Caco-2 (cell line): Measurements from ENCODE around the gene CPO. TPM values are rescaled to one million over a fixed set of nuclear protein-coding genes. Genes with fewer than 3 reads are reported as not detected.

ENCODE experiments used
- BruUV-seq: library from RNA; stranded (reverse); fragments of 400-500 nt; replicated peaks from 2 replicates; lab custom pipeline; 2021; lab: Mats Ljungman, UMichigan
- CTCF ChIA-PET: fragments of 300-600 bp; sonication (Branson Sonifier 250); formaldehyde crosslinking; loops from one replicate; lab custom pipeline; 2022; ENCODE audit warnings: antibody characterized with exemption; lab: Charles Lee
- POLR2A ChIA-PET: fragments of 300-600 bp; sonication (Branson Sonifier 250); formaldehyde crosslinking; loops from one replicate; lab custom pipeline; 2022; ENCODE audit warnings: antibody characterized with exemption; lab: Charles Lee
- DNase-seq, 2 experiments: peaks; one replicate each; pipeline versions ENCODE4 v3.0.0 to v3.0.0-alpha.2; 2020 to 2022
- H3K27me3 ChIP-seq: replicated peaks from 2 replicates; pipeline ENCODE4 v1.6.0; 2011; ENCODE audit warnings: low read length; ENCODE audit not compliant: control insufficient read depth, insufficient read depth
- H3K36me3 ChIP-seq: 2 replicates; pipeline ENCODE4 v1.5.1; 2011; ENCODE audit warnings: low read length; ENCODE audit not compliant: control insufficient read depth, insufficient read depth
- H3K4me1 ChIP-seq: fragments of 250-450 bp; sonication (Bioruptor Pico); 2 replicates; pipeline ENCODE4 v1.5.1; 2020; ENCODE audit warnings: mild to moderate bottlenecking
- H3K4me3 ChIP-seq: 2 replicates; pipeline ENCODE4 v1.5.1; 2011; ENCODE audit warnings: low read depth, mild to moderate bottlenecking, control low read depth, low read length
- H3K9me3 ChIP-seq: fragments of 250-450 bp; sonication (Bioruptor Pico); 2 replicates; pipeline ENCODE4 v1.5.1; 2020; ENCODE audit warnings: mild to moderate bottlenecking, moderate library complexity
- H3K27ac Mint-ChIP-seq: one replicate; pipeline ENCODE4 v1.8.0; 2022; ENCODE audit warnings: mixed read lengths; ENCODE audit not compliant: unreplicated experiment
- H3K27me3 Mint-ChIP-seq: one replicate; pipeline ENCODE4 v1.8.0; 2022; ENCODE audit warnings: mixed read lengths; ENCODE audit not compliant: insufficient read depth, unreplicated experiment
- H3K36me3 Mint-ChIP-seq: one replicate; pipeline ENCODE4 v1.8.0; 2022; ENCODE audit warnings: mild to moderate bottlenecking, mixed read lengths; ENCODE audit not compliant: insufficient read depth, unreplicated experiment
- H3K4me1 Mint-ChIP-seq: one replicate; pipeline ENCODE4 v1.8.0; 2022; ENCODE audit warnings: low read depth, mixed read lengths; ENCODE audit not compliant: unreplicated experiment
- H3K4me3 Mint-ChIP-seq: one replicate; pipeline ENCODE4 v1.8.0; 2022; ENCODE audit warnings: mild to moderate bottlenecking, moderate library complexity, mixed read lengths; ENCODE audit not compliant: unreplicated experiment
- H3K9me3 Mint-ChIP-seq: one replicate; pipeline ENCODE4 v1.8.0; 2022; ENCODE audit warnings: mixed read lengths; ENCODE audit not compliant: unreplicated experiment
- CTCF ChIP-seq, 2 experiments: fragments of 200-600 bp in 1 of 2; IDR thresholded peaks; 1 replicate in 1 of 2; 2 replicates in 1 of 2; pipeline versions ENCODE4 v1.5.1 to v1.8.0; 2011 to 2022; ENCODE audit warnings: antibody characterized with exemption in 1 of 2, control low read depth in 1 of 2, inconsistent platforms in 1 of 2, low read depth in 1 of 2, low read length in 1 of 2, mild to moderate bottlenecking in 1 of 2, moderate library complexity in 1 of 2; ENCODE audit not compliant: insufficient read depth in 1 of 2, severe bottlenecking in 1 of 2, unreplicated experiment in 1 of 2
- intact Hi-C: fragments of 100-400 bp; cut with micrococcal nuclease; formaldehyde crosslinking; loops from one replicate; pipeline ENCODE4 v1.10.0; 2022; ENCODE audit not compliant: unreplicated experiment
- total RNA-seq: library from RNA; stranded (reverse); gene quantifications from 2 replicates; pipeline ENCODE4 v1.2.3, GENCODE V29; 2022

The CPO gene
- total RNA-seq, 1 experiment from 2014 or later = not detected

- DNase-seq = no peak
- no peak for TF ChIP-seq CTCF (IDR thresholded peaks at IDR 0.05; ENCODE audit: insufficient read depth in 1 of 2, low read depth in 1 of 2, low read length in 1 of 2, severe bottlenecking in 1 of 2, unreplicated experiment in 1 of 2)
- Histone ChIP-seq H3K36me3 (no peaks in the 10 kb centered on the region), H3K4me3 (no peak overlapping the region), H3K9me3 (no peaks in the 10 kb centered on the region), H3K27me3 (no peaks in the 10 kb centered on the region), H3K4me1 (no peaks in the 10 kb centered on the region)
- Mint-ChIP-seq H3K36me3 (no peaks in the 10 kb centered on the region), H3K27ac (no peak overlapping the region), H3K27me3 (peaks cover 12% of the 10 kb centered on the region), H3K4me3 (no peak overlapping the region), H3K4me1 (no peaks in the 10 kb centered on the region), H3K9me3 (no peaks in the 10 kb centered on the region)
- CTCF ChIA-PET = no interaction called here
- intact Hi-C loops = no loop called here
- POLR2A ChIA-PET = no interaction called here
- no TSS peak for BruUV-seq
These were observed 44.9 kb downstream of the CPO start for GRCh38 chr2:206984206-206984605.

GRCh38 chr2:206986943-206987342 is 47.6 kb downstream of the CPO start:
- H3K9me3 Mint-ChIP-seq = no peaks in the 10 kb centered on the region
- H3K27ac Mint-ChIP-seq = no peak overlapping the region
- Histone ChIP-seq H3K9me3 (no peaks in the 10 kb centered on the region), H3K27me3 (no peaks in the 10 kb centered on the region), H3K4me3 (no peak overlapping the region), H3K36me3 (no peaks in the 10 kb centered on the region), H3K4me1 (no peaks in the 10 kb centered on the region)
- peaks cover 15% of the 10 kb centered on the region for H3K27me3 Mint-ChIP-seq
- no peak for DNase-seq
- no peak for TF ChIP-seq CTCF (IDR thresholded peaks at IDR 0.05; ENCODE audit: insufficient read depth in 1 of 2, low read depth in 1 of 2, low read length in 1 of 2, severe bottlenecking in 1 of 2, unreplicated experiment in 1 of 2)
- BruUV-seq = no TSS peak
- no peaks in the 10 kb centered on the region for H3K4me1 Mint-ChIP-seq
- CTCF ChIA-PET = no interaction called here
- POLR2A ChIA-PET = no interaction called here
- intact Hi-C loops = no loop called here
- H3K4me3 Mint-ChIP-seq = no peak overlapping the region
- no peaks in the 10 kb centered on the region for H3K36me3 Mint-ChIP-seq

- no peak for TF ChIP-seq CTCF (IDR thresholded peaks at IDR 0.05; ENCODE audit: insufficient read depth in 1 of 2, low read depth in 1 of 2, low read length in 1 of 2, severe bottlenecking in 1 of 2, unreplicated experiment in 1 of 2)
- Mint-ChIP-seq H3K4me3 (no peak overlapping the region), H3K36me3 (no peaks in the 10 kb centered on the region), H3K27ac (no peak overlapping the region), H3K27me3 (peaks cover 18% of the 10 kb centered on the region), H3K9me3 (no peaks in the 10 kb centered on the region), H3K4me1 (no peaks in the 10 kb centered on the region)
- ChIA-PET CTCF (interaction anchor here (0.7 kb wide), 1 partner anchor 22 kb away, joined by 5 read pairs; no protein-coding TSS in a partner anchor), POLR2A (no interaction called here)
- Histone ChIP-seq H3K4me1 (no peaks in the 10 kb centered on the region), H3K4me3 (no peak overlapping the region), H3K27me3 (no peaks in the 10 kb centered on the region), H3K9me3 (no peaks in the 10 kb centered on the region), H3K36me3 (no peaks in the 10 kb centered on the region)
- BruUV-seq = no TSS peak
- intact Hi-C loops = no loop called here
- DNase-seq = no peak
These were observed 48.5 kb downstream of the CPO start for GRCh38 chr2:206987810-206988209.
